Urothelium cell line (cell line): Measurements from ENCODE around the gene SIX5.

Source experiments
- DNase-seq: peaks from one replicate; pipeline ENCODE4 v3.0.0; 2011; ENCODE audit warnings: low spot score, mixed read lengths
- FAIRE-seq: peaks from 2 replicates; lab custom pipeline; 2011; peaks lifted over from hg19 to GRCh38; lab: Jason Lieb, UNC

SIX5 gene

GRCh38 chr19:45793178-45793564 lies 24.1 kb upstream of the SIX5 start:
- DNase-seq: no peak
- no peak for FAIRE-seq

GRCh38 chr19:45792470-45793177 lies 23.6 kb upstream of the SIX5 start, which contains the start of gene DMWD:
Gene DMWD (minus strand): TSS chr19:45792845. CDS start chr19:45792756, 89 bp downstream.
- DNase-seq (peak; percentile 97), FAIRE-seq (peak; percentile 92)

- FAIRE-seq (no peak), DNase-seq (no peak)
Observed at GRCh38 chr19:45791744-45792469, 22.9 kb upstream of the SIX5 start.

- no peak for FAIRE-seq
- DNase-seq: no peak
Observed at GRCh38 chr19:45790942-45791341, 21.9 kb upstream of the SIX5 start.

- FAIRE-seq: no peak
- DNase-seq: no peak
Observed at GRCh38 chr19:45789035-45789786, 20.2 kb upstream of the SIX5 start.

GRCh38 chr19:45786533-45786894 lies 17.5 kb upstream of the SIX5 start:
- FAIRE-seq (no peak), DNase-seq (no peak)

GRCh38 chr19:45785781-45786532 lies 16.9 kb upstream of the SIX5 start:
- FAIRE-seq (no peak), DNase-seq (no peak)

GRCh38 chr19:45785097-45785496 lies 16.0 kb upstream of the SIX5 start:
- FAIRE-seq (no peak), DNase-seq (no peak)

GRCh38 chr19:45784096-45784495 lies 15.0 kb upstream of the SIX5 start:
- DNase-seq (no peak), FAIRE-seq (no peak)

GRCh38 chr19:45782820-45783785 lies 14.1 kb upstream of the SIX5 start:
- FAIRE-seq (no peak), DNase-seq (peak; percentile 49)

GRCh38 chr19:45782162-45782691 lies 13.2 kb upstream of the SIX5 start, which contains the start of gene DMPK:
Gene DMPK (minus strand): TSS chr19:45782490. CDS start chr19:45782352, 138 bp downstream.
- FAIRE-seq (no peak), DNase-seq (no peak)

- DNase-seq (peak; percentile 34), FAIRE-seq (no peak)
Observed at GRCh38 chr19:45781214-45782161, 12.4 kb upstream of the SIX5 start.

GRCh38 chr19:45780448-45781213 lies 11.6 kb upstream of the SIX5 start:
- FAIRE-seq: no peak
- no peak for DNase-seq

- FAIRE-seq (no peak), DNase-seq (no peak)
Observed at GRCh38 chr19:45780146-45780447, 11.0 kb upstream of the SIX5 start.

- FAIRE-seq: no peak
- DNase-seq: peak; percentile 49
Observed at GRCh38 chr19:45779231-45780145, 10.4 kb upstream of the SIX5 start.

- no peak for FAIRE-seq
- no peak for DNase-seq
Observed at GRCh38 chr19:45778010-45778661, 9.1 kb upstream of the SIX5 start.
